KMS-11 (cell line): ENCODE results near the gene IQCE.

ENCODE experiments used
- H2AFZ ChIP-seq: fragments of 200-600 bp; sonication (generic); 2 replicates; pipeline ENCODE4 v1.6.1; 2016; ENCODE audit warnings: antibody characterized with exemption, mixed run types, low read depth
- H3K27ac ChIP-seq: fragments of 200-600 bp; sonication (generic); 2 replicates; pipeline ENCODE4 v1.6.1; 2016; ENCODE audit warnings: mild to moderate bottlenecking, mixed run types
- H3K27me3 ChIP-seq: fragments of 200-600 bp; sonication (generic); 2 replicates; pipeline ENCODE4 v1.6.1; 2017; ENCODE audit warnings: mild to moderate bottlenecking, low read depth, mixed run types, moderate library complexity; ENCODE audit not compliant: insufficient read depth
- H3K36me3 ChIP-seq: fragments of 200-600 bp; sonication (generic); 2 replicates; pipeline ENCODE4 v1.6.1; 2017; ENCODE audit warnings: mild to moderate bottlenecking, mixed run types; ENCODE audit not compliant: insufficient read depth
- H3K4me1 ChIP-seq: fragments of 200-600 bp; sonication (generic); 2 replicates; pipeline ENCODE4 v1.6.1; 2016; ENCODE audit warnings: mild to moderate bottlenecking, low read depth, mixed run types; ENCODE audit not compliant: poor library complexity, severe bottlenecking
- H3K4me2 ChIP-seq: fragments of 200-600 bp; sonication (generic); 2 replicates; pipeline ENCODE4 v1.7.0; 2016; ENCODE audit warnings: mild to moderate bottlenecking, mixed run types
- H3K4me3 ChIP-seq: fragments of 200-600 bp; sonication (generic); IDR thresholded peaks from 2 replicates; pipeline ENCODE4 v1.6.1; 2017; ENCODE audit warnings: low read depth, low read length, mixed read lengths; ENCODE audit not compliant: insufficient read depth
- H3K79me2 ChIP-seq: fragments of 200-600 bp; sonication (generic); 2 replicates; pipeline ENCODE4 v1.6.1; 2016; ENCODE audit warnings: low read depth, mixed run types; ENCODE audit not compliant: insufficient read depth
- H3K9ac ChIP-seq: fragments of 200-600 bp; sonication (generic); 2 replicates; pipeline ENCODE4 v1.6.1; 2016; ENCODE audit warnings: mild to moderate bottlenecking, mixed run types
- H4K20me1 ChIP-seq: fragments of 200-600 bp; sonication (generic); 2 replicates; pipeline ENCODE4 v1.6.1; 2016; ENCODE audit warnings: mild to moderate bottlenecking, mixed run types; ENCODE audit not compliant: insufficient read depth
- TF ChIP-seq, protein P1 (sequence below): fragments of 200-600 bp; sonication (generic); conservative IDR thresholded peaks from 2 replicates; pipeline ENCODE4 v1.6.1; 2017; ENCODE audit warnings: low read depth, mild to moderate bottlenecking, antibody characterized with exemption, low read length, moderate library complexity, mixed read lengths

The IQCE gene

DNA sequence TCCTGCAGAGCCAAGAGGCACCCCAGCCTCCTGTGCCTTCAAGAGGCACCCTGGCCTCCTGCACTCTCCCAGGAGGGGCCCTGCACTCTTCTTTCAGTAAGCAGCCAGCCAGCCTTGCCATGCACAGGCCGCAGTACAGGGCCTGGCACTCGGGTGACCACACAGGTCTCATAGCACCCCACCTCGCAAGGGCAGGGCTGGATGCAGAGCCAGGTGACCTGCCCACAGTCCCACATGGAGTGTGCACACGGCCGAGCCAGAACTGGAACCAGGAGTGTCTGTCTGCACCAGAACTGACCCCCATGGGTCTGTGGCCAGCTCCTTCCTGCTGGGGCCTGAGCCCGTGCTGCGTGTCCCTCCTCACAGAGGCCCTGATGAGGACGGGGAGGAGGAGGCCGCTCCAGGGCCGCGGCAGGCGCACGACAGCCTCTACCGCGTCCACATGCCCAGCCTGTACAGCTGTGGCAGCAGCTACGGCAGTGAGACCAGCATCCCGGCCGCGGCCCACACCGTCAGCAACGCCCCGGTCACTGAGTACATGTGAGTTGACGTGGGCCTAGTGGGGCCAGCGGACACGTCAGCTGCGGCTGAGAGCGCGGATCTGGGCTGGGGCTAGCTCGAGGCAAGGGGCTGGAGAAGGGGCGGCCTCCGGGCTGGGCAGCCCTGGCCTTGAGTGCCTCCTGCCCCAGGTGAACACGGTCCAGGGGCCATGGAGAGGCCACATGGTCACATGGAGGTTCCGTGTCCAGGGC, 99.3 kb downstream of the IQCE start:
- Histone ChIP-seq H3K79me2 (no peaks in the 10 kb centered on the region), H4K20me1 (no peaks in the 10 kb centered on the region), H3K4me2 (no peak overlapping the region), H2AFZ (no peak overlapping the region), H3K4me1 (no peaks in the 10 kb centered on the region), H3K27ac (no peak overlapping the region), H3K27me3 (peaks cover 14% of the 10 kb centered on the region; the same call in 1 of the 2 replicates), H3K4me3 (no peak overlapping the region), H3K9ac (no peak overlapping the region), H3K36me3 (no peaks in the 10 kb centered on the region)
- TF ChIP-seq, protein P1, sequence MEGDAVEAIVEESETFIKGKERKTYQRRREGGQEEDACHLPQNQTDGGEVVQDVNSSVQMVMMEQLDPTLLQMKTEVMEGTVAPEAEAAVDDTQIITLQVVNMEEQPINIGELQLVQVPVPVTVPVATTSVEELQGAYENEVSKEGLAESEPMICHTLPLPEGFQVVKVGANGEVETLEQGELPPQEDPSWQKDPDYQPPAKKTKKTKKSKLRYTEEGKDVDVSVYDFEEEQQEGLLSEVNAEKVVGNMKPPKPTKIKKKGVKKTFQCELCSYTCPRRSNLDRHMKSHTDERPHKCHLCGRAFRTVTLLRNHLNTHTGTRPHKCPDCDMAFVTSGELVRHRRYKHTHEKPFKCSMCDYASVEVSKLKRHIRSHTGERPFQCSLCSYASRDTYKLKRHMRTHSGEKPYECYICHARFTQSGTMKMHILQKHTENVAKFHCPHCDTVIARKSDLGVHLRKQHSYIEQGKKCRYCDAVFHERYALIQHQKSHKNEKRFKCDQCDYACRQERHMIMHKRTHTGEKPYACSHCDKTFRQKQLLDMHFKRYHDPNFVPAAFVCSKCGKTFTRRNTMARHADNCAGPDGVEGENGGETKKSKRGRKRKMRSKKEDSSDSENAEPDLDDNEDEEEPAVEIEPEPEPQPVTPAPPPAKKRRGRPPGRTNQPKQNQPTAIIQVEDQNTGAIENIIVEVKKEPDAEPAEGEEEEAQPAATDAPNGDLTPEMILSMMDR = no peak

DNA sequence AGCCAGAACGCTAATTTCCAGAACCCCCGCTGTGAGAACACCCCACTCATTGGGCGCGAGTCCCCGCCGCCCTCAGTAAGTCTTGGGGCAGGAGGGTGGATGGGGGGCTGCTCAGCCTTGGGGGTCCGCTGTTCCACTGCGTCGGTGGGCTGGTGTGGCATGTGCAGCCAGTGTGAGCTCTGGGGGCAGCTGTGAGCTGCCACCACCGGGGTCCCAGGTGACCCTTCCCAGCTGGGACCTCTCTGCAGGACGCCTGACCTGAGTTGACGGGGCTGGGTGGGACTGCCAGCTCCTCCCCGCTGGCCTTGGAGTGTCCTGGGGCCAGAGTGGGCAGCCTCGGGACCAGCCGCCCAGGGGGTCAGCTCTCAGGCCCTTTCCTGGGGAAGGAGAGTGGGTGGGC, 100.2 kb downstream of the IQCE start:
- Histone ChIP-seq H3K4me2 (no peak overlapping the region), H3K27me3 (peaks cover 10% of the 10 kb centered on the region; the same call in 1 of the 2 replicates), H3K4me3 (no peak overlapping the region), H3K4me1 (no peaks in the 10 kb centered on the region), H3K36me3 (no peaks in the 10 kb centered on the region), H3K9ac (no peak overlapping the region), H3K27ac (no peak overlapping the region), H3K79me2 (no peaks in the 10 kb centered on the region), H2AFZ (no peak overlapping the region), H4K20me1 (no peaks in the 10 kb centered on the region)
- TF ChIP-seq, protein P1 = no peak

DNA sequence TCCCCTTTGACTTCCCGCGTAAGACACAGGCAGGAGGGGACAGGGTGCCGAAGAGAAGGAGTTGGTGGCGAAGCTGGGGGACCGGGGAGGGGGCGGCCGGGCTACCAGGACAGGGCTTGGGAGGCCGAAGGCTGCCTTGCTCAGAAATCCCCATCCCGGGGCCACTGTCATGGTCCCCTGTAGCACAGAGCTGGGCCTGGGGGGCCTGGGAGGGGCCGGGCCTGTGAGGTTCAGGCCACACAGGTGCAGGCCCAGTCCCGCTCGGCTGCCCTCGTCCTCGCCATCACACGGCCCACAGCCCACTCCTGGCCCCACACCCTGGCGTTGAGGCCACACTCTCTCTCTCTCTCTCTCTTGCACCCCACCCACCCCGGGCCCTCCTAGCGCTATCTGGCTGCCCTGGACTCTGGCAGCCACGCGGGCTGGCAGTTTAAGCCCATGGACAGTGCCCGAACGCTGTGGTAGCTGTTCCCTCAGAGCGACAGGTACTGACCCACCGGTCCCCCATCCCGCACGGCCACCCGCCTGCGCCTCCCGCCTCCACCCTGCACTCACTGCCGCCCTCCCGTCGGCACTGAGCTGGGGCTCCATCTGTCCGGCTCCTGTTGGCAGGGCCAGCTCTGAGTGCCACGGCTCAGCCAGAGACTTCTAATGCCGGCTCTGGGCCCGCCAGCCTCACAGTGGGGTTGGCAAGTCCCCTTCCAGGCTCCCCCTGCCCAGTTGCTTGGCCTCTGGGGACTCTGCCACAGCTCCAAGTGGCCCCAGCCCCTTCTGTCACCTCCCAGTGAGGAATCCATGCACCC, 101.0 kb downstream of the IQCE start:
- no peak overlapping the region for H3K27ac ChIP-seq
- H3K36me3 ChIP-seq = no peaks in the 10 kb centered on the region
- TF ChIP-seq, protein P1 = no peak
- no peaks in the 10 kb centered on the region for H4K20me1 ChIP-seq
- no peak overlapping the region for H3K9ac ChIP-seq
- H2AFZ ChIP-seq = no peak overlapping the region
- H3K4me1 ChIP-seq = no peaks in the 10 kb centered on the region
- no peak overlapping the region for H3K4me2 ChIP-seq
- no peaks in the 10 kb centered on the region for H3K79me2 ChIP-seq
- H3K4me3 ChIP-seq = no peak overlapping the region
- H3K27me3 ChIP-seq = peaks cover 10% of the 10 kb centered on the region; the same call in 1 of the 2 replicates

DNA sequence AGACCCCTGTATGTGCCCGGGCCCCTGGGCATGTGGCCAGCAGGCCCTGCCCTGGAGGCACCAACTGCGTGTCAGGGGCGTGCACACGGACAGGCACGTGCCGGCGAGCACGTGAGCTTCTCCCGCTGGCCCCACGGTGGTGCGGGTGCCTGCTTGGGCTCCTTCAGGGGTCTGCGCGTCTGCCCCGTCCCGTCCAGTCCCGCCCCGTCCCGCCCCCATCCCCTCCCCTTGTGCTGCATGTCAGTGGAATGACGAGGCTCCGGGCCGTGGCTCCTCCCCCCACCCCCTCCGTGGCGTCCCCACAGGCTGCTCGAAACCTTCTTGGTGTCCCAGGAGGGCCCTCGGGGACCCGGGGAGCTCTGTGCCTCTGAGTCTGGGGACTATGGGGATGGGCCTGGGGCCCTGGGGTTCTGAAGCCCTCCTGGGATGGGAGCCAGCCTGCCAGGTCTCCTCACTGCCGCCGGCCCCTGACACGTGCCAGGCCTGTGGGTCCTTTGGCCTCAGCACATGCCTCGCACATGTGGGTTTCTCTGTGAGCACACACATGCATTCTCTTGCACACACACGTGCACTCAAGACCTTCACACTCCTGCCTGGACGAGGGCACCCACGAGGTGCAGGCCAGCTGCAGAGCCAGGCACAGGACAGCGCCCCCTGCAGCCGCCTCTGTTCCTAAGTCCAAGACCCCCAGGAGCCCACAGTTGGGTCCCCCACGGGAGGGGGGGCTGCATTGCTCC, 101.7 kb downstream of the IQCE start:
- TF ChIP-seq, protein P1 = peak; percentile 45
- no peaks in the 10 kb centered on the region for H3K4me1 ChIP-seq
- no peak overlapping the region for H2AFZ ChIP-seq
- H3K9ac ChIP-seq = no peak overlapping the region
- no peak overlapping the region for H3K4me3 ChIP-seq
- H3K4me2 ChIP-seq = no peak overlapping the region
- no peaks in the 10 kb centered on the region for H3K79me2 ChIP-seq
- H3K27me3 ChIP-seq = peaks cover 10% of the 10 kb centered on the region; the same call in 1 of the 2 replicates
- H4K20me1 ChIP-seq = no peaks in the 10 kb centered on the region
- no peaks in the 10 kb centered on the region for H3K36me3 ChIP-seq
- H3K27ac ChIP-seq = no peak overlapping the region
